ENCODE data around the gene EGLN1. TPM values are rescaled to one million over a fixed set of nuclear protein-coding genes. Genes with fewer than 3 reads are reported as not detected.
"Not testable (repeated sequence)": the region's sequence is repeated elsewhere in the genome, so short reads cannot be mapped to it uniquely, and the experiment has no call there.

The EGLN1 gene
- polyA plus RNA-seq, 3 donors: 13.1 to 23.5 (median 20.5) TPM

DNA sequence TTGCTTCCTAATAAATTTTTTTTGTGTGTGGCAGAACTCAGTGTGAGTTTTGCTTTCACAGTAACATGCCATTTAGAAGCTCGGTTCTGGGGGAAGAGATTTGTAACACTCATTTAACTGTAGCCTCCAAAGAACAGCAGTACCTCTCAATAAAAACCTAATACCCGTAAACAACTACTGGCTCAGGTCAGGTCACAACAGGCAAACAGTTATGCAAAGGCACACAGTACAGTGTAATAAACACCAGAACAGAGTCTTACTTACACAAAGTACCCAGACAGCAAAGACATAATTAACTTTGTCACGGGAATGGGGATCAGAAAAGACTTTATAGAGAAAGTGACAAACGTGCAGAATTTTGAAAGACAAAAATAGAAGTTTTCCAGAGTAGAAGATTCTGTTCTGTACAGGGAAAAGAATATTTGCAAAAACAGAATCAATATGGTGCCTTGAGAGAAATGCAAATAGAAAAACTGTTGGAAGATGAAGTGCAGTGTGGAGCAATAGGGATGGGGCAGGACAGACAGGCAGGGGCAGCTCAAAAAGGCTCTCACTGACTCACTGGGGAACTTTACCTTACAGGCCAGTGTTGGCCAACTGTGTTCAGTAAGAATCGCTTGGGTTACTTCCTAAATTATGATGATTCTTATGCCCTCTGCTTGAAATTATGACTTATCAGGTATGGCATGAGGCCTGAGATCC is 38.8 kb downstream of the EGLN1 start:
- 66 to 77% (median 70%) methylated on average over 5 of the region's 5 CpGs for WGBS, 3 donors
- H3K27ac ChIP-seq (ENCODE audit: low read depth, low read length): no peak overlapping the region

DNA sequence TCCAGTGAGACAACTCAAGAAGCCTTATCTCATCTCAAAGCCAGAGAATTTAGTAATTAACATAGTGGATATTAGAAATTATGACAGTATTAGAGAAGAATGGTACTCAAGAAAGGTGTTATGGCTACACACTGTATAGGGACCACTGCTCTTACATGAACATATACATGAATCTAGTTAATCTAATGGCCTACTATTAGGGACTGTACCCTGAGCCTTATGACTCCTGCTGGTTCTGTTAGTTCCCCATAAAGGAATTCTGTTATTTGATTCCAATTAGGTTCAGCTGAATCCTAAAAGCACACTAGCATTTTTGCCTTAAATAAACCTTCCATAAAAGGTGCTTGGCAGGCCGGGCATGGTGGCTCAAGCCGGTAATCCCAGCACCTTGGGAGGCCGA is 39.7 kb downstream of the EGLN1 start:
- no peak overlapping the region for H3K27ac ChIP-seq (ENCODE audit: low read depth, low read length)
- 86 to 95% (median 87%) methylated on average over 3 of the region's 3 CpGs for WGBS, 3 donors

DNA sequence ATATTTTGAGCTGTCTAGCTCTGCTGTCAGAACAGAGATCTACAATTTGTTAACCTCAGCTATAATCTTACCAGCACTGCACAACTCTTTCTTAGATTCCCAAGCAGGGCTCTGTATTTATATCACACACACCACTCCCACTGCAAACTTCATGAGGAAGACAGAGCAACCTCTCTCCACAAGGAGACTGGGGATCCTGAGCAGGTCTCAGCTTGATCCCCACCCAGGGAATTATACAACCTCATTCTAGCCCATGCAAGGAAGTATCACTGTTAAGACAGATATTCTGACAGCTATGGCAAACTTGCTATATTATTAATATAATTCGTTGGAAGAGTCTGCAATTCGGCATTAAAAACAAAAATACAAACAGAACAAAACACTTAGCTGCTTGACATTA is 40.4 kb downstream of the EGLN1 start:
- H3K27ac ChIP-seq (ENCODE audit: low read depth, low read length): no peak overlapping the region
- 65 to 78% (median 68%) methylated on average over 2 of the region's 2 CpGs for WGBS, 3 donors

- H3K27ac ChIP-seq (ENCODE audit: low read depth, low read length): no peak overlapping the region
- 63 to 69% (median 65%) methylated on average over 5 of the region's 5 CpGs for WGBS, 3 donors
These were observed 45.1 kb downstream of the EGLN1 start for GRCh38 chr1:231376875-231377549.

DNA sequence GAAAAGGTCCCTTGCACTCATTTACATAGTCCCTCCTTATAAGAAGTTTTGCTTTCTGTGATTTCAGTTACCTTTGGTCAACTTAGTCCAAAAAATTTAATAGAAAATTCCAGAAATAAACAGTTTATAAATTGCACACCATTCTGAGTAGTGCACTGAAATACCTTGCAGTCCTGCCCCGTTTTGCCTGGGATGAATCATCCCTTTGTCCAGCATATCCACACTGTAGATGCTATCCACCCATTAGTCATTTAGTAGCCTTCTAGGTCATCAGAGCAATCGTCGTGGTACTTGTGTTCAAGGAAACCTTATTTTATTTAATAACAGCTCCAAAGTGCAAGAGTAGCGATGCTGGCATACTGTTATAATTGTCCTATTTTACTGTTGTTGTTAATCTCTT is 46.0 kb downstream of the EGLN1 start:
- H3K27ac ChIP-seq (ENCODE audit: low read depth, low read length): no peak overlapping the region
- 56 to 74% (median 64%) methylated on average over 4 of the region's 4 CpGs for WGBS, 3 donors

GRCh38 chr1:231374394-231374793 is 47.7 kb downstream of the EGLN1 start:
- H3K27ac ChIP-seq (ENCODE audit: low read depth, low read length): no peak overlapping the region
- 83 to 89% (median 87%) methylated on average over 4 of the region's 4 CpGs for WGBS, 3 donors

GRCh38 chr1:231372501-231372900 is 49.6 kb downstream of the EGLN1 start:
- no peak overlapping the region for H3K27ac ChIP-seq (ENCODE audit: low read depth, low read length)

DNA sequence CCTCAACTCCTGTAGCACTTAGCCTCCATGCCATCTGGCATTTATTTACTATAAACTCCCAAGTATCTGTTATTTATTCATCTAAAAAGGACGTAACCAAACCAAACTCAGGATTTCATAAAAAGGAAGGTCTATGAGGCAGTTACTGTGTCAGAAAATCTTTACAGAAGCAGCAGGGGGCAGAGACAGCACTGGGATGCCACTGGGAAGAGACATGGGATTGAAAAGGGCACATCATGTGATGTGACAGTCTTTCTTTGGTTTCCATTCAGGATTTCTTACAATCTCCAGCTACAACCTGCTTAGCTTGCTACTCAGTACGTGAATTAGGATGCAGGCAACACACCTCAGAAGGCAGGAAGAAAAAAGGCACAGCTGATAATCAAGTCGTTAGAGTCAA is 52.8 kb downstream of the EGLN1 start:
- no peak overlapping the region for H3K27ac ChIP-seq (ENCODE audit: low read depth, low read length)
- 73 to 87% (median 86%) methylated on average over 3 of the region's 3 CpGs for WGBS, 3 donors

DNA sequence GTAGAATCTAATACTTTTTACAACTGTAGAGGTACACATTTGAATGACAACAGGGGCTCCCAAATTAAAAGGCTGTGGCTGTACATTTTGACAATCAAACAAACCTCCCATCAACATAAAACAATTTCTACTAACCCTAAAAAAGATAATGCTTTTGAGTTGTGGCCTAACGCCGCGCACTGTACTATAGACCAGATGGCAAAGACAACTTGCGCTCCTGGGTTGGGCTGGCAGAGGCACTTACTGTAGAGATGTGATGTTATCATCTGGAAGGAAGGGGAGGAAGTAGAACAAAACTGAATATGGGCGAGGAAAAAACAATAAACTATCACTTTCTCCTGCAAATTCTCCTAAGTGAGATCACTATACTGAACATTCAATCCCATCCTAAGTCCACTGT is 57.9 kb downstream of the EGLN1 start:
- 81 to 91% (median 89%) methylated on average over 5 of the region's 5 CpGs for WGBS, 3 donors

DNA sequence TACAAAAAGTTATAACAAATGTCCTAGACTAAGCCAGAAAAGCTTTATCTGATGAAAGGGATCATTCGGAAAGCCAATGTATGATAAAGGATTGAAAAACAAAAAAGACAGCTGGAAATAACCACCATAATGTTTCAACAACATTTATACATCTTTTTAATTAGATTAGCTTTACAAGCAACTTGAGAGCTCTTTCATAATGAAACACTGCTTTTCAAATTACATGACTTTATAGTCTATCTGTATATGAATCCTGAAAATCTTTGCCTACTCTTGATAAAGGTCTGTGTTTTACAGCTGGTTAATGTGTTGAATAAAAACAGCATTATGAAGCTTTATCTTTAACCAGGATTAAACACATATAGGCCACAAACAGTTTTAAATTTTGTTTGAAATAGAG is 58.5 kb downstream of the EGLN1 start:
- H3K27ac ChIP-seq (ENCODE audit: low read depth, low read length): no peak overlapping the region
- WGBS, 3 donors: 85 to 93% (median 86%) methylated on average over 1 of the region's 1 CpG

More for the DNA sequence above, 57.9 kb downstream of the EGLN1 start:
- no peak overlapping the region for H3K27ac ChIP-seq (ENCODE audit: low read depth, low read length)

GRCh38 chr1:231362325-231362724 is 59.8 kb downstream of the EGLN1 start:
- WGBS, 3 donors: 86 to 100% (median 89%) methylated on average over 1 of the region's 1 CpG
- H3K27ac ChIP-seq (ENCODE audit: low read depth, low read length): no peak overlapping the region

GRCh38 chr1:231359113-231359512 is 63.0 kb downstream of the EGLN1 start:
- WGBS, 3 donors: 47 to 82% (median 48%) methylated on average over 6 of the region's 6 CpGs
- H3K27ac ChIP-seq (ENCODE audit: low read depth, low read length): no peak overlapping the region

- WGBS, 3 donors: 12 to 18% (median 17%) methylated on average over 4 of the region's 4 CpGs
- H3K27ac ChIP-seq (ENCODE audit: low read depth, low read length): no peak overlapping the region
These were observed 64.2 kb downstream of the EGLN1 start for GRCh38 chr1:231357831-231358354.

GRCh38 chr1:231357187-231357772 is 64.8 kb downstream of the EGLN1 start:
- no peak overlapping the region for H3K27ac ChIP-seq (ENCODE audit: low read depth, low read length)

DNA sequence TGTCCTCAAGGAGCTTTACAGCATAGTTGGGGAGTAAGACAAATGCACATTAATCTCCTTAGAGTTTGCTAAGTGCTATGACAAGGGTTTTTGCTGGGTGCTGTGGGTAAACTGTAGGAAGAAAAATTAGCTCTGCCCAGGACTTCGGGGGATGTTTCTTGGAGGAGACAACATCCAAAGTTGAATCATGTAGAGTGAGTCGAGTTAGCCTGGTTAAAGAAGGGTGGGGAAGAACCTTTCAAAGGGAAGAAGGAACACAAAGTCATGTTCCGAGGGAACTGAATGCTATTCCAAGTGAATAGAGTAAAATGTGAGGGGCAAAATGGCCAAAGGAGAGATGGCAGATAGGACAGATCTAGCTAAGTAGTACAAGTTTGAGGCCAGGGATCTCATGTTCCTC is 66.9 kb downstream of the EGLN1 start:
- no peak overlapping the region for H3K27ac ChIP-seq (ENCODE audit: low read depth, low read length)
- WGBS, 3 donors: 74 to 84% (median 82%) methylated on average over 3 of the region's 3 CpGs

More at GRCh38 chr1:231357187-231357772, 64.8 kb downstream of the EGLN1 start:
- 70 to 78% (median 78%) methylated on average over 9 to 10 of the region's 10 CpGs for WGBS, 3 donors

GRCh38 chr1:231354330-231355020 is 67.6 kb downstream of the EGLN1 start:
- WGBS, 3 donors: 49 to 84% (median 82%) methylated on average over 5 of the region's 5 CpGs

DNA sequence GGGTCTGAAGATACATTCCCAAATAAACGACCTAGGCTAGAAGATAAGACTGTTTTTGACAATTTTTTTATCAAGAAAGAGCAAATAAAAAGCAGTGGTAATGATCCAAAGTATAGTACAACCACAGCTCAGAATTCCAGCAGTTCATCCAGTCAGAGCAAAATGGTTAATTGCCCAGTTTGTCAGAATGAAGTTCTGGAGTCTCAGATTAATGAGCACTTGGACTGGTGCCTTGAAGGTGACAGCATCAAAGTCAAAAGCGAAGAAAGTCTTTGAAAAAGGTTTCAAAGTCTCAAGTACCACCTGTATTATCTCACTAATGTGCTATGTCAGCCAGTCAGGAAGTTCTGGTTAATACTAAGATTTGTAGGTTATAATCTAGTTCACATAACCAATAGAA is 69.0 kb downstream of the EGLN1 start:
- 29 to 67% (median 65%) methylated on average over 2 of the region's 2 CpGs for WGBS, 3 donors
- no peak overlapping the region for H3K27ac ChIP-seq (ENCODE audit: low read depth, low read length)

More at GRCh38 chr1:231354330-231355020, 67.6 kb downstream of the EGLN1 start:
- no peak overlapping the region for H3K27ac ChIP-seq (ENCODE audit: low read depth, low read length)

DNA sequence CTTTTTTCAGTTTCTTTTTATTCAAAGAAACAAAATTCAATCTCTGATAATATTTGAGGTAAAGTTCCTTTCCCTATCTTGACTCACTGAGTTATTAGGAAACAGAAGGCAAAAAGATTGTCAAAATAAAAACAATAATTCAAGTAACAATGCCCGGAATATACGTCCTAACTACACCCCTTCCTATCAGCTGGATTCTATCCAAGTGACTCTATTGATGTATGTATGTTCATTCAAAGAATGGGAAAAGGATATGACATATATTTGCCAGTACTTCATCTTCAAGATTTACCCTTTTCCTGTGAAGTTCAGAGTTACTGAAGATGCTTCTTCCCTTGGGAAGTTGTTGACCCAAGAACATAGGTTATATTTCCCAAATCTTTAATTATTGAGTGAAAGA is 70.3 kb downstream of the EGLN1 start:
- no peak overlapping the region for H3K27ac ChIP-seq (ENCODE audit: low read depth, low read length)
- 69 to 73% (median 70%) methylated on average over 2 of the region's 2 CpGs for WGBS, 3 donors

- 93 to 95% (median 94%) methylated on average over 1 of the region's 1 CpG for WGBS, 3 donors
- H3K27ac ChIP-seq (ENCODE audit: low read depth, low read length): not testable (repeated sequence)
These were observed 73.2 kb downstream of the EGLN1 start for GRCh38 chr1:231348856-231349255.
